ENCODE data around the gene RIC3. TPM values are rescaled to one million over a fixed set of nuclear protein-coding genes. Genes with fewer than 3 reads are reported as not detected.

Gene RIC3
- total RNA-seq, result 10 to 100 TPM; 25.0 to 27.3 TPM

GRCh38 chr11:8168485-8169257, at the start of gene RIC3:
Gene RIC3, minus strand, starts transcription at chr11:8169025. Its CDS starts 36 bp downstream, at chr11:8168989.
- H3K9me3 ChIP-seq, result no peaks in the 10 kb centered on the region
- H3K27ac ChIP-seq, result peak within 1 kb of the TSS; percentile 50 to 69
- H3K27me3 ChIP-seq (replicated peaks; ENCODE audit: insufficient read depth), result no peaks in the 10 kb centered on the region
- intact Hi-C loops (cut with DNase I), result no loop called here
- WGBS, result 2% methylated on average over 61 of the region's 62 CpGs
- TF ChIP-seq POLR2AphosphoS5 (IDR thresholded peaks at IDR 0.05) (peak; percentile 62), POLR2A (IDR thresholded peaks at IDR 0.05) (no peak), CTCF (IDR thresholded peaks at IDR 0.05) (peak in 1 of 4 experiments; percentile 5)
- H3K4me3 ChIP-seq, result peak within 1 kb of the TSS; percentile 55 to 62
- no peaks in the 10 kb centered on the region for H3K36me3 ChIP-seq
- H3K4me1 ChIP-seq (replicated peaks), result peaks cover 3% of the 10 kb centered on the region
- DNase-seq (ENCODE audit: low spot score), result peak; percentile 31

GRCh38 chr11:8218409-8218808, 49.6 kb upstream of the RIC3 start:
- no peak for TF ChIP-seq POLR2A (IDR thresholded peaks at IDR 0.05)
- TF ChIP-seq POLR2AphosphoS5 (IDR thresholded peaks at IDR 0.05), result no peak
- no peak for TF ChIP-seq CTCF (IDR thresholded peaks at IDR 0.05)
- Histone ChIP-seq H3K27me3 (replicated peaks; ENCODE audit: insufficient read depth) (no peaks in the 10 kb centered on the region), H3K27ac (no peak overlapping the region), H3K4me3 (no peak overlapping the region), H3K4me1 (replicated peaks) (no peaks in the 10 kb centered on the region), H3K9me3 (no peaks in the 10 kb centered on the region), H3K36me3 (no peaks in the 10 kb centered on the region)
- no peak for DNase-seq (ENCODE audit: low spot score)
- intact Hi-C loops (cut with DNase I), result no loop called here
- WGBS, result 81% methylated on average over 4 of the region's 4 CpGs

GRCh38 chr11:8217926-8218325, 49.1 kb upstream of the RIC3 start:
- DNase-seq (ENCODE audit: low spot score), result no peak
- Histone ChIP-seq H3K27me3 (replicated peaks; ENCODE audit: insufficient read depth) (no peaks in the 10 kb centered on the region), H3K4me3 (no peak overlapping the region), H3K9me3 (no peaks in the 10 kb centered on the region), H3K36me3 (no peaks in the 10 kb centered on the region), H3K4me1 (replicated peaks) (no peaks in the 10 kb centered on the region), H3K27ac (no peak overlapping the region)
- no peak for TF ChIP-seq POLR2AphosphoS5 (IDR thresholded peaks at IDR 0.05)
- no peak for TF ChIP-seq CTCF (IDR thresholded peaks at IDR 0.05)
- TF ChIP-seq POLR2A (IDR thresholded peaks at IDR 0.05), result no peak
- WGBS, result 53% methylated on average over 11 of the region's 11 CpGs
- intact Hi-C loops (cut with DNase I), result no loop called here

- 72% methylated on average over 4 of the region's 4 CpGs for WGBS
Observed at GRCh38 chr11:8217136-8217535, 48.3 kb upstream of the RIC3 start.

More at GRCh38 chr11:8217136-8217535, 48.3 kb upstream of the RIC3 start:
- no peak for TF ChIP-seq POLR2AphosphoS5 (IDR thresholded peaks at IDR 0.05)
- no peak for TF ChIP-seq CTCF (IDR thresholded peaks at IDR 0.05)
- no peak for TF ChIP-seq POLR2A (IDR thresholded peaks at IDR 0.05)
- Histone ChIP-seq H3K9me3 (no peaks in the 10 kb centered on the region), H3K4me3 (no peak overlapping the region), H3K4me1 (replicated peaks) (no peaks in the 10 kb centered on the region), H3K27me3 (replicated peaks; ENCODE audit: insufficient read depth) (no peaks in the 10 kb centered on the region), H3K36me3 (no peaks in the 10 kb centered on the region), H3K27ac (no peak overlapping the region)
- intact Hi-C loops (cut with DNase I), result no loop called here
- DNase-seq (ENCODE audit: low spot score), result no peak

Data from prostate gland (tissue), 2 donors.